GM12801 (cell line): Measurements from ENCODE around the gene PRPSAP2.

ENCODE experiments used
- CTCF ChIP-seq: IDR thresholded peaks from one replicate; pipeline ENCODE4 v1.5.1; 2011; ENCODE audit warnings: control low read depth; ENCODE audit not compliant: insufficient read length; ENCODE audit errors: extremely low read depth

The PRPSAP2 gene

GRCh38 chr17:18970582-18971480, 112.9 kb downstream of the PRPSAP2 start:
- TF ChIP-seq CTCF: no peak

- TF ChIP-seq CTCF: no peak
Observed at GRCh38 chr17:18971801-18972200, 113.9 kb downstream of the PRPSAP2 start.

- no peak for TF ChIP-seq CTCF
Observed at GRCh38 chr17:18974407-18975149, 116.6 kb downstream of the PRPSAP2 start.

GRCh38 chr17:18975597-18975996, 117.7 kb downstream of the PRPSAP2 start:
- TF ChIP-seq CTCF: no peak

- TF ChIP-seq CTCF: no peak
Observed at GRCh38 chr17:18976201-18976600, 118.3 kb downstream of the PRPSAP2 start.

- TF ChIP-seq CTCF: no peak
Observed at GRCh38 chr17:18977021-18977420, 119.1 kb downstream of the PRPSAP2 start.

GRCh38 chr17:18977646-18978045, 119.7 kb downstream of the PRPSAP2 start:
- no peak for TF ChIP-seq CTCF
